HepG2 (cell line): Measurements from ENCODE around the gene GRB2. TPM values are rescaled to one million over a fixed set of nuclear protein-coding genes. Genes with fewer than 3 reads are reported as not detected.

ENCODE experiments used
- BCL3 ChIP-seq: sonication (generic); formaldehyde crosslinking; IDR thresholded peaks from 2 replicates; pipeline ENCODE4 v1.5.1; 2020; ENCODE audit warnings: mild to moderate bottlenecking, missing genetic modification reagents, moderate library complexity
- CENPT ChIP-seq: sonication (generic); formaldehyde crosslinking; IDR thresholded peaks from 2 replicates; pipeline ENCODE4 v1.8.0; 2022; ENCODE audit warnings: low read depth, mild to moderate bottlenecking, moderate library complexity, missing genetic modification reagents
- EP300 ChIP-seq, 3 experiments: sonication (generic) in 1 of 3; formaldehyde crosslinking in 1 of 3; IDR thresholded peaks; 2 replicates each; pipeline versions ENCODE4 v1.5.1 to v1.6.1; 2011 to 2020; ENCODE audit warnings: low read depth in 2 of 3, low read length in 2 of 3, borderline replicate concordance in 1 of 3, improper control_type of control experiment in 1 of 3, mild to moderate bottlenecking in 1 of 3, missing genetic modification reagents in 1 of 3, moderate library complexity in 1 of 3
- FOXO1 ChIP-seq: sonication (generic); formaldehyde crosslinking; IDR thresholded peaks from 2 replicates; pipeline ENCODE4 v1.4.0; 2020; ENCODE audit warnings: missing genetic modification reagents
- HOXA9 ChIP-seq: sonication (generic); formaldehyde crosslinking; IDR thresholded peaks from 2 replicates; pipeline ENCODE4 v1.8.1; 2022; ENCODE audit warnings: missing genetic modification reagents, mild to moderate bottlenecking, moderate library complexity, borderline replicate concordance
- MXI1 ChIP-seq: IDR thresholded peaks from 3 replicates; pipeline ENCODE4 v1.6.1; 2012; ENCODE audit warnings: low read depth, low read length, inconsistent platforms, borderline replicate concordance
- NFYC ChIP-seq: IDR thresholded peaks from 2 replicates; pipeline ENCODE4 v1.6.1; 2016; ENCODE audit warnings: missing genetic modification reagents, missing compliant biosample characterization
- RBAK ChIP-seq: sonication (generic); formaldehyde crosslinking; IDR thresholded peaks from 2 replicates; pipeline ENCODE4 v1.5.1; 2020; ENCODE audit warnings: mild to moderate bottlenecking, missing genetic modification reagents
- TOE1 ChIP-seq: sonication (generic); formaldehyde crosslinking; IDR thresholded peaks from 2 replicates; pipeline ENCODE4 v1.4.0; 2020; ENCODE audit warnings: mild to moderate bottlenecking, missing genetic modification reagents
- ZFX ChIP-seq: sonication (generic); formaldehyde crosslinking; IDR thresholded peaks from 2 replicates; pipeline ENCODE4 v1.4.0; 2020; ENCODE audit warnings: mild to moderate bottlenecking, low read depth, missing genetic modification reagents, moderate library complexity
- ZNF160 ChIP-seq: sonication (generic); formaldehyde crosslinking; IDR thresholded peaks from 2 replicates; pipeline ENCODE4 v1.8.0; 2022; ENCODE audit warnings: mild to moderate bottlenecking, inconsistent platforms, missing genetic modification reagents
- ZNF225 ChIP-seq: sonication (generic); formaldehyde crosslinking; IDR thresholded peaks from 2 replicates; pipeline ENCODE4 v1.4.0; 2020; ENCODE audit warnings: mild to moderate bottlenecking, missing genetic modification reagents
- ZNF710 ChIP-seq: sonication (generic); formaldehyde crosslinking; IDR thresholded peaks from 2 replicates; pipeline ENCODE4 v1.5.0; 2020; ENCODE audit warnings: mild to moderate bottlenecking, missing genetic modification reagents, borderline replicate concordance
- ZNF776 ChIP-seq: sonication (generic); formaldehyde crosslinking; IDR thresholded peaks from 2 replicates; pipeline ENCODE4 v1.4.0; 2020; ENCODE audit warnings: mild to moderate bottlenecking, missing genetic modification reagents
- ZSCAN30 ChIP-seq: sonication (generic); formaldehyde crosslinking; IDR thresholded peaks from 2 replicates; pipeline ENCODE4 v1.5.0; 2020; ENCODE audit warnings: mild to moderate bottlenecking, missing genetic modification reagents
- polyA plus RNA-seq, 8 experiments: library from polyadenylated mRNA; depleted of rRNA in 3 of 8; stranded (reverse) in 7 of 8; unstranded in 1 of 8; fragments of >200 nt; fragmentation: Illumina TruSeq in 4 of 8; extraction: Trizol in 4 of 8; gene quantifications; 2 replicates each; pipeline versions ENCODE4 v1.2.1 to v1.2.3, GENCODE V29; 2011 to 2016; ENCODE audit warnings: low read depth in 4 of 8, missing spikeins in 1 of 8, mixed read lengths in 1 of 8; ENCODE audit not compliant: insufficient read depth in 1 of 8
- total RNA-seq, 5 experiments: library from RNA; depleted of rRNA; stranded (reverse); fragments of >200 nt; fragmentation: Illumina TruSeq; extraction: Trizol; gene quantifications; 2 replicates each; pipeline ENCODE4 v1.2.3, GENCODE V29; 2016; ENCODE audit warnings: low read depth in 1 of 5
- TF ChIP-seq, protein P1 (sequence below): sonication (generic); formaldehyde crosslinking; IDR thresholded peaks from 2 replicates; pipeline ENCODE4 v1.4.0; 2020; ENCODE audit warnings: missing genetic modification reagents, mild to moderate bottlenecking, borderline replicate concordance

The GRB2 gene
- total and polyA plus RNA-seq, 2 of the 13 experiments (the other 11 are each of a cell fraction or from before 2014, with no cell fraction given) = 84.6 to 92.3 TPM

- TF ChIP-seq, protein P1, sequence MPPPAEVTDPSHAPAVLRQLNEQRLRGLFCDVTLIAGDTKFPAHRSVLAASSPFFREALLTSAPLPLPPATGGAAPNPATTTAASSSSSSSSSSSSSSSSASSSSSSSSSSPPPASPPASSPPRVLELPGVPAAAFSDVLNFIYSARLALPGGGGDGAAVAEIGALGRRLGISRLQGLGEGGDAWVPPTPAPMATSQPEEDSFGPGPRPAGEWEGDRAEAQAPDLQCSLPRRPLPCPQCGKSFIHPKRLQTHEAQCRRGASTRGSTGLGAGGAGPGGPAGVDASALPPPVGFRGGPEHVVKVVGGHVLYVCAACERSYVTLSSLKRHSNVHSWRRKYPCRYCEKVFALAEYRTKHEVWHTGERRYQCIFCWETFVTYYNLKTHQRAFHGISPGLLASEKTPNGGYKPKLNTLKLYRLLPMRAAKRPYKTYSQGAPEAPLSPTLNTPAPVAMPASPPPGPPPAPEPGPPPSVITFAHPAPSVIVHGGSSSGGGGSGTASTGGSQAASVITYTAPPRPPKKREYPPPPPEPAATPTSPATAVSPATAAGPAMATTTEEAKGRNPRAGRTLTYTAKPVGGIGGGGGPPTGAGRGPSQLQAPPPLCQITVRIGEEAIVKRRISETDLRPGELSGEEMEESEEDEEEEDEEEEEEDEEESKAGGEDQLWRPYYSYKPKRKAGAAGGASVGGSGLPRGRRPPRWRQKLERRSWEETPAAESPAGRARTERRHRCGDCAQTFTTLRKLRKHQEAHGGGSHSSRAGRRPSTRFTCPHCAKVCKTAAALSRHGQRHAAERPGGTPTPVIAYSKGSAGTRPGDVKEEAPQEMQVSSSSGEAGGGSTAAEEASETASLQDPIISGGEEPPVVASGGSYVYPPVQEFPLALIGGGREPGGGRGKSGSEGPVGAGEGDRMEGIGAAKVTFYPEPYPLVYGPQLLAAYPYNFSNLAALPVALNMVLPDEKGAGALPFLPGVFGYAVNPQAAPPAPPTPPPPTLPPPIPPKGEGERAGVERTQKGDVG (CRISPR knock-in tag) = 0 out of 2 replicates have a peak, but pooled peaks have one; percentile 51
- TF ChIP-seq ZNF160 = 0 out of 2 replicates have a peak, but pooled peaks have one; percentile 37
- peak; percentile 53; the same call in 1 of the 2 replicates for TF ChIP-seq FOXO1 (CRISPR knock-in tag)
- peak; percentile 61 for TF ChIP-seq ZFX (CRISPR knock-in tag)
- no peak for TF ChIP-seq HOXA9 (CRISPR knock-in tag)
- TF ChIP-seq ZNF776 (CRISPR knock-in tag) = peak; percentile 97
- TF ChIP-seq TOE1 (CRISPR knock-in tag) = no peak
- 0 out of 2 replicates have a peak, but pooled peaks have one; percentile 30 for TF ChIP-seq RBAK (CRISPR knock-in tag)
- TF ChIP-seq EP300 (IDR thresholded peaks at IDR 0.05; ENCODE audit: low read depth in 2 of 2, low read length in 2 of 2) = 0 out of 4 replicates have a peak, but pooled peaks of 1 of the 2 experiments have one; percentile 2
- TF ChIP-seq EP300 (CRISPR knock-in tag; IDR thresholded peaks at IDR 0.05; ENCODE audit: borderline replicate concordance) = no peak; the same call in 1 of the 2 replicates
- TF ChIP-seq BCL3 (CRISPR knock-in tag) = peak; percentile 79
- peak; percentile 30; the same call in 1 of the 2 replicates for TF ChIP-seq CENPT (CRISPR knock-in tag)
- TF ChIP-seq MXI1 = peak; percentile 87; the same call in 2 of the 3 replicates
- TF ChIP-seq ZSCAN30 (CRISPR knock-in tag) = no peak
- 0 out of 2 replicates have a peak, but pooled peaks have one; percentile 35 for TF ChIP-seq NFYC (CRISPR knock-in tag)
- TF ChIP-seq ZNF710 = 0 out of 2 replicates have a peak, but pooled peaks have one; percentile 57
- TF ChIP-seq ZNF225 (CRISPR knock-in tag) = peak; percentile 93; the same call in 1 of the 2 replicates
Measured at GRCh38 chr17:75405365-75406221, at the start of gene GRB2 (continued).
